ENCODE measurements around the gene BANK1. TPM values are rescaled to one million over a fixed set of nuclear protein-coding genes. Genes with fewer than 3 reads are reported as not detected.

The BANK1 gene, protein sequence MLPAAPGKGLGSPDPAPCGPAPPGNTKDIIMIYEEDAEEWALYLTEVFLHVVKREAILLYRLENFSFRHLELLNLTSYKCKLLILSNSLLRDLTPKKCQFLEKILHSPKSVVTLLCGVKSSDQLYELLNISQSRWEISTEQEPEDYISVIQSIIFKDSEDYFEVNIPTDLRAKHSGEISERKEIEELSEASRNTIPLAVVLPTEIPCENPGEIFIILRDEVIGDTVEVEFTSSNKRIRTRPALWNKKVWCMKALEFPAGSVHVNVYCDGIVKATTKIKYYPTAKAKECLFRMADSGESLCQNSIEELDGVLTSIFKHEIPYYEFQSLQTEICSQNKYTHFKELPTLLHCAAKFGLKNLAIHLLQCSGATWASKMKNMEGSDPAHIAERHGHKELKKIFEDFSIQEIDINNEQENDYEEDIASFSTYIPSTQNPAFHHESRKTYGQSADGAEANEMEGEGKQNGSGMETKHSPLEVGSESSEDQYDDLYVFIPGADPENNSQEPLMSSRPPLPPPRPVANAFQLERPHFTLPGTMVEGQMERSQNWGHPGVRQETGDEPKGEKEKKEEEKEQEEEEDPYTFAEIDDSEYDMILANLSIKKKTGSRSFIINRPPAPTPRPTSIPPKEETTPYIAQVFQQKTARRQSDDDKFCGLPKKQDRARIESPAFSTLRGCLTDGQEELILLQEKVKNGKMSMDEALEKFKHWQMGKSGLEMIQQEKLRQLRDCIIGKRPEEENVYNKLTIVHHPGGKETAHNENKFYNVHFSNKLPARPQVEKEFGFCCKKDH
- 0.09 TPM in 1 of 2 replicates, not detected in the other for total RNA-seq

DNA sequence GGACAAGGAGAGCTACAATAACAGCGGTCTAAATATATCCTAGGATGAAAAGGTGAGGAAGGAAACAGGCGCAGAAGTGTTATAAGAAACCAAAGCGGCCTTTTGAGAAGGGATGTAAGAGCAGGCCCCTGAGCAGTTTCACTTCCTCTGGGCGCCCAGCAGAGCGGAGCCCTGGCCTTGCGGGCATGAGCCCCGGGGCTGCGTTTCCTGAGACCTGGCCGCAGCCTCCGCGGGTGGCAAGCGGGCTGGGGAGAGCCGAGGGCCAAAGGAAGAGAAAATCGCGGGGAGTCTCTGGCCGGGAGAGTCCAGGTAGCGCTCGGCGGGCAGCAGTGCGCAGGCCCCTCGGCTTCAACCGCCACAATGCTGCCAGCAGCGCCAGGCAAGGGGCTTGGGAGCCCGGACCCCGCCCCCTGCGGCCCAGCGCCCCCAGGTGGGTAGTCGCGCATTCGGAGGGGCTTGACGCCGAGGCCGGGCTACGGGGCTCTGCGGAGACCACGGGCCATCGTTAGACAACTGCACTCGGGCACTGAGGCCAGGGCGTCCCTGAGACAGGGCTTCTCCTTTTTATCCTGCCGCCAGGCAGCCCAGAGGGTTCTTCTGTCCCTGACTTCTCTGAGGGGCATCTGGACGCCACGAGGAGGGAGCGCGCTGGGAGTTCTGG is at the start of gene BANK1:
TSS of gene BANK1 (plus strand) at position 210 of the 661 bp plus-strand sequence. CDS start at position 361, 151 bp downstream.

Data from dermis lymphatic vessel endothelial cell (primary cell).